NCI-H1417 (cell line): ENCODE measurements around the gene ZCWPW2.

ENCODE experiments used
- DNase-seq, 3 experiments: peaks; one replicate each; lab custom pipeline; 2025; lab: John Stamatoyannopoulos, UW

Gene ZCWPW2

DNA sequence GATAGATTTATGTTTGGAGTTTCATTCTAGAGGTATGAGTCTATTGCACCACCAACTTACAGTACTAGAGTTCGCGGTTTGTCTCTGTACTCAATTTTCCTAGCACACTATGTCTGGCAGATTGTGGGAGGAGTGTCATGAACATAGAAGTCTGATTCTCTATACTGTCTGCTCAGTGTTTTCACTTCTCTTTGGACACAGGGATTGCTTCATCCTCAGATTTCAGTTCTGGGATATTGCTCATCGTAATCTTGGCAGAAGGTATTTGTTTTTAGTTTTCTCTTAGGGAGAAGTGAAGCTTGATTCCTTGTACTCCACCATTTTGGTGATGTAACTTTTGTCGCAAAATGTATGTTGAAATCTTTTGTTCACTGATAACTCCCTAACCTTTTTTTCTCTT lies 27.9 kb downstream of the ZCWPW2 start:
- DNase-seq: no peak

GRCh38 chr3:28386049-28386448 lies 37.5 kb downstream of the ZCWPW2 start:
- DNase-seq: no peak

DNA sequence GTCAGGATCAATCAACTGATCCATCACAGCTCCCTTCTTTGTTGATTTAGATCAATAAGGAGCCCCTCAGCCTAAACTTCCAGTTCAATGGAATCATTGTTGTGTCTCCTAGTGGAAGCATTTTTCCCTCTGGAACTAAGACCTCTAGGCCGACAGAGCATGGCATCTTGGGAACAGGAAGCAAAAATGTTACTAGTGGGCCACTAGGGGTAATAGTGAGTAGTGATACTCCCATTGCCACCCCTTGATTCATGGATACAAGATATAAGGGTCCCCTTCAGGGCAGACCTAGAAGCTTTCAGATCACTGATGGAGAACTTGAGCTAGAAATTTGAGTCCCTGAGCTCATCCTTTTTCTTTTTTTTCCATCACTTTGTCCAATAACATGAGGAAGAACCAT lies 40.5 kb downstream of the ZCWPW2 start:
- no peak for DNase-seq

GRCh38 chr3:28399206-28399605 lies 50.7 kb downstream of the ZCWPW2 start:
- DNase-seq: no peak

- no peak for DNase-seq
These were observed 57.7 kb downstream of the ZCWPW2 start for GRCh38 chr3:28406241-28406640.

- no peak for DNase-seq
These were observed 100.9 kb downstream of the ZCWPW2 start for GRCh38 chr3:28449398-28449797.

GRCh38 chr3:28462866-28463265 lies 114.3 kb downstream of the ZCWPW2 start:
- DNase-seq: no peak

DNA sequence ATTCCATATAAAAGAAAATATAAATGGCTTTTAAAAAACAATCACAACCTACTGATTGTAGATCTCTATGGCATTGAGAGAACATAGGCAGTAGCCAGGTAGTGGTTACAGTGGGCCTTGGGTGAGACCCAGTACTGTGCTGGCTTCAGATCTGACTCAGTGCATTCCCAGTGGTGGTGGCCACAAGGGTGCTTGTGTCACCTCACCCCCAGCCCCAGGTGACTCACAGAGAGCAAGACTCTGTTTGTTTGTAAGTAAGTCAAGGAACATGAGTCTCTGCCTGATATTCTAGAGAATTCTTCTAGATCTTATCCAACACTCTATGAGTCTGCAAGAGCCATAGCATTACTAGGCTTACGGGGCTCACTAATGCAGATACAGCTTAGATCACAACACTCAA lies 118.9 kb downstream of the ZCWPW2 start:
- no peak for DNase-seq

GRCh38 chr3:28476194-28476593 lies 127.7 kb downstream of the ZCWPW2 start:
- peak; percentile 5 to 52 (median 17) for DNase-seq

DNA sequence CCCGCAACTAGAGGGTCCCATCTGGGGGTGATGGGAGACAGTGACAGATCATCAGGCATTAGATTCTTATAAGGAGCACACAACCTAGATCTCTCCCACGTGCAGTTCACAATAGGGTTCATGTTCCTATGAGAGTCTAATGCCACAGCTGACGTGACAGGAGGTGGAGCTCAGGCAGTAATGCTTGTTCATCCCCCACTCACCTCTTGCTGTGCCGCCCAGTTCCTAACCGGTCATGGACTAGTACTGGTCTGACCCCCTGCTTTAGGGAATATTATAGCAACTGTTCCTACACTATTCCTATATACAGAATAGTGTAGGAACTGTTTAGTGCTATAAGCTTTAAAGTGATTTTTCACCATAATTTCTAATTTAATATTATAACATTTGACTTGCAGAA lies 128.2 kb downstream of the ZCWPW2 start:
- DNase-seq: peak in 1 of 3 experiments; percentile 5

- DNase-seq: no peak
These were observed 136.6 kb downstream of the ZCWPW2 start for GRCh38 chr3:28485164-28485563.

DNA sequence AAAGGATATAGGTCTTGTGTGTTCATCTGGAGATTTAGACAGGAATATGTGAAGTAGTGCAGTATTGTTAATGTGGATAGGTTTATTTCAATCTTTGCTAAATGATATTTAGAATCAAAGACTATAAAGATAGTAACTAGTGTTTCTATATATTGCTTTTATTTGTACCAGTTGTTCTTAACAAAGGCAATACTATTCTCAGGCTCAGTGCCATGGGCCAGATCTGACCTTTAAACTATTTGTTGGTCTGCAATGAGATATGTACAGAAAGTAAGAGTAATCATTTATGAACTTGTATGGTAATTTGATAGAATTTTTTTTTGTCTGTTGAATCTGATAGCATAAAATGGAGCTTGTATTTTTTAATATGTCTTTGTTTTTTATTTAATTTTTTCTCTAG lies 146.8 kb downstream of the ZCWPW2 start:
- DNase-seq: no peak

- DNase-seq: peak in 1 of 3 experiments; percentile 2
These were observed 153.9 kb downstream of the ZCWPW2 start for GRCh38 chr3:28502397-28502937.

DNA sequence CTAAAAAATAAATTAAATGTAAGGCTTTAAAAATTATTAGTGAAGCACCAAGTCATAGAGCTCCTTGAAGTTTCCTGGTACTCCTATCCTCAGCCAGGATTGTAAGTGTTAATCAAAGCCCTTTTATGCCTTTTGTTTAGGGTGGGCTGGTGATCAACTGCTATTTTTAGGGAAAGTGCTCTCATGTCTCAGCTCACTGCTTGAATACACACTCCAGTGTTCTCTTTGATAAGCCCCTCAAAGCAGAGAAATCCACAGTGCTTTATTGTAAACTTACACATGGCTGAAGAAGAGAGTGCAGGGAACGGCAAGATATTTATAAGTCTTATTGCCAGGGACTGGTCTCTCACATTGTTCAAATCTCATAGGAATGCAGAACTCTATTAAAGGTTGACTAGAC lies 156.5 kb downstream of the ZCWPW2 start:
- DNase-seq: peak in 1 of 3 experiments; percentile 0

GRCh38 chr3:28521663-28522062 lies 173.1 kb downstream of the ZCWPW2 start:
- no peak for DNase-seq

- DNase-seq: no peak
These were observed 193.8 kb downstream of the ZCWPW2 start for GRCh38 chr3:28542351-28542750.

- DNase-seq: no peak
These were observed 195.7 kb downstream of the ZCWPW2 start for GRCh38 chr3:28544236-28544635.

DNA sequence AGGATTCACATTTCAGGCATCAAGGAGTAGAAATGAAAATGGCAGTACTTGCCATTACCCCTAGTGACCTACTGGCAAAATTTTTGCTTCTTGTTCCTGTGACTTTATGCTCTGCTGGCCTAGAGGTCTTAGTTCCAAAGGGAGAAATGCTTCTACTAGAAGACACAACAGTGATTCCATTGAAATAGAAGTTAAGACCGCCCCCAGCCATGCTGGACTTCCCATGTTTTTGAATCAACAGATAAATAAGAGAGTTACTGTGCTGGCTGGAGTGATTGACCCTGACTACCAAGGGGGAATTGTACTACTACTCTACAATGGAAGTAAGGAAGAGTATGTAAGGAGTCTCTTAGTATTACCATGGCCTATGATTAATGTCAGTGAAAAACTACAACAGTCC lies 196.3 kb downstream of the ZCWPW2 start:
- DNase-seq: no peak

GRCh38 chr3:28547677-28548076 lies 199.2 kb downstream of the ZCWPW2 start:
- DNase-seq: no peak

GRCh38 chr3:28553175-28553574 lies 204.7 kb downstream of the ZCWPW2 start:
- no peak for DNase-seq

DNA sequence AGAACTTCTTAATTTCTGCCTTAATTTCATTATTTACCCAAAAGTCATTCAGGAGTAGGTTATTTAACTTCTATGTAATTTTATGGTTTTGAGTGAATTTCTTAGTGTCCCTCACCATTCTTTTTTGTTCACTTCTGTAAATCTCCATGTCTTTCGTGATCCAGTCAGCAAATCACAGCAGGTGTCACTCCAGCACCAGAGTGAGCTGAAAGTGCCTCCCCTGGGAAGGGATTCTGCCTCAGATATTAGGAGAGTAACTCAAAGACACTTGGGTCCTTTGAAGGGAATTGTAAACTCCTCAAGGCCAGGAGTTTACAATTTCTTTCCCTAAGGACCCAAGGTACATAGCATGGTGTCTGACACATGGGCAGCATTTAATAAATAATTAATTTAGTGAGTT lies 207.7 kb downstream of the ZCWPW2 start:
- no peak for DNase-seq

DNA sequence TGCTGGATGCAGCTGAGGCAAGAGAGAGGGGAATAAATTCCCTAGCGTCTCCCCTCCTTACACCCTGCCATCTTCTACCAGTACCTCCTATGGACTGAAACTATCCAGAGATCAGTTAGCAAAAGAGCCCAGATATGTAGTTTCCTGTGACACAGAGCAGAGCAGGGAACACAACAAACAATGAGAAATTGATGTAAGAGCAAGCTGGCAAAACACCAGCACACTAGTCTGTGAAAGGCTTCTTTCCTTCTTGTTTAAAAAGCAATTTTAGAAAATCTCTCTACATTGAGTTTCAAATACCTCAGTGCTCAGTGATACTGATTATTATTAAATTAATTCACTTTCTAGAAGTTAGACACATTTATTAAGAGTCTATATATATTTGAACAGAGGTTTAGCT lies 215.7 kb downstream of the ZCWPW2 start:
- DNase-seq: no peak

GRCh38 chr3:28569357-28569756 lies 220.8 kb downstream of the ZCWPW2 start:
- DNase-seq: no peak

DNA sequence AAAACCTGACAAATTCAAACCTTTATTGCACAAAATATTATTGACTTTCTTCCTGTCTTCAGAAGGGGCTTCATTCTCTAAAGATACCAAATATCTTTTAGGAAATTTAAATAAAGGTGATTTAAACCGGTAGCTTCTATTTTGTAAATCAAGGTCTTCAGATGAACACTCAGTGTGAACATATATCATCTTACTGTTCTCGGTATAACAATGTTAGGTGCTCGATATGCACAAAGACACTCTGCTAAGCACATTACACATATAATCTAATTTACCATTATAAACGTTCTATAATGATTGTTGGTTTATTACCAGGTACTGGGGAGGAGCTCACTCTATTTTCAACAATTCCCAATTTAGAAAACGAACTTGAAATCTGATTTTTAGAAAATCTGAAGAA lies 225.5 kb downstream of the ZCWPW2 start:
- DNase-seq: no peak
